Measurements from ENCODE around the gene RANBP17.
"Not testable (repeated sequence)": the region's sequence is repeated elsewhere in the genome, so short reads cannot be mapped to it uniquely, and the experiment has no call there.

Gene RANBP17

GRCh38 chr5:170867825-170868224, 6.0 kb downstream of the RANBP17 start:
- DNase-seq (ENCODE audit: low spot score), result no peak

DNA sequence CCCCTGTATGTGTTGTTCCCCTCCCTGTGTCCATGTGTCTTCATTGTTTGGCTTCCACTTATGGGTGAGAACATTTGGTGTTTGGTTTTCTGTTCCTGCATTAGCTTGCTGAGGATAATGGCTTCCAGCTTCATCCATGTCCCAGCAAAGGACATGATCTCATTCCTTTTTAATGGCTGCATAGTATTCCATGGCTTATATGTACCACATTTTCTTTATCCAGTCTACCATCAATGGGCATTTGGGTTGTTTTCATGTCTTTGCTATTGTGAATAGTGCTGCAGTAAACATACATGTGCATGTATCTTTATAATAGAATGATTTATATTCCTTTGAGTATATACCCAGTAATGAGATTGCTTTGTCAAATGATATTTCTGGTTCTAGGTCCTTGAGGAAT, 8.6 kb downstream of the RANBP17 start:
- DNase-seq (ENCODE audit: low spot score), result not testable (repeated sequence)

DNA sequence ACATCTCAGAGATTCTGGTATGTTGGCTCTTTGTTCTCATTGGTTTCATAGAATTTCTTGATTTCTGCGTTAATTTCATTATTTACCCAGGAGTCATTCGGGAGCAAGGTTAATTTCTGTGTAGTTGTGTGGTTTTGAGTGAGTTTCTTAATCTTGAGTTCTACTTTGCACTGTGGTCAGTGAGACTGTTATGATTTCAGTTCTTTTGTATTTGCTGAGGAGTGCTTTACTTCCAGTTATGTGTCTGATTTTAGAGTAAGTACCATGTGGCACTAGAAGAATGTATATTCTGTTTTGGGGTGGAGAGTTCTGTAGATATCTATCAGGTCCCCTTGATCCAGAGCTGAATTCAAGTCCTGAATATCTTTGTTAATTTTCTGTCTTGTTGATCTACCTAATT, 12.2 kb downstream of the RANBP17 start:
- no peak for DNase-seq (ENCODE audit: low spot score)

DNA sequence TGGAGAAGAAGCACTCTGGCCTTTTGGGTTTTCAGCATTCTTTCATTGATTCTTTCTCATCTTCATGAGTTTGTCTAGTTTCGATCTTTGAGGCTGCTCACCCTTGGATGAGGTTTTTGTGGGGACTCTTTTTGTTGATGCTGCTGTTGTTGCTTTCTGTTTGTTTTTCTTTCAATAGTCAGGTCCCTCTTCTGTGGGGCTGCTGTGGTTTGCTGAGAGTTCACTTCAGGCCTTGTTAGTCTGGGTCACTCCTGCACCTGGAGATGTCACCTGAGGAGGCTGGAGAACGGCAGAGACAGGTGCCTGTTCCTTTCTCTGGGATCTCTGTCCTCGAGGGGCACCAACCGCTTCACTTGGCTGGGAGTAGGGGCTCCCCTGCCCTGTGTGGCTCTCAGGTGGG, 14.0 kb downstream of the RANBP17 start:
- no peak for DNase-seq (ENCODE audit: low spot score)

GRCh38 chr5:170880084-170880483, 18.3 kb downstream of the RANBP17 start:
- DNase-seq (ENCODE audit: low spot score), result no peak

DNA sequence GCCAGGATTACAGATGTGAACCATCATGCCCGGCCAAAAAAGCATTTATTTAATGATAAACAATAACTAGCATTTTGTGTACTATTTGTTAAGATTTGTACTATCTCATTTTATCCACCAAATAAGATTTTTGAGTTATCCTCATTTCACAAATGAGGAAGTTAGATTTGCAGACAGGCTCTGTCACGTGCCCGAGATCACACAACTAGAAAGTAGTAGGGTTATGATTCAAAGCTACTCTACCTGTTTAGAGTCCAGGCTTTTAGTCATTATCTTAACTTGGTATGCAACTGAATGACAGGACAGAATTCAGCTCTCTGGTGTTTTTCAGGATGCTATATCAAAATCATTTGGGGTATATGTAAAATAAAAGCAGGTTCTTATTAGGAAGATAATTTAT, 20.5 kb downstream of the RANBP17 start:
- no peak for DNase-seq (ENCODE audit: low spot score)

GRCh38 chr5:170885256-170885655, 23.4 kb downstream of the RANBP17 start:
- no peak for DNase-seq (ENCODE audit: low spot score)

GRCh38 chr5:170885809-170886208, 24.0 kb downstream of the RANBP17 start:
- no peak for DNase-seq (ENCODE audit: low spot score)

DNA sequence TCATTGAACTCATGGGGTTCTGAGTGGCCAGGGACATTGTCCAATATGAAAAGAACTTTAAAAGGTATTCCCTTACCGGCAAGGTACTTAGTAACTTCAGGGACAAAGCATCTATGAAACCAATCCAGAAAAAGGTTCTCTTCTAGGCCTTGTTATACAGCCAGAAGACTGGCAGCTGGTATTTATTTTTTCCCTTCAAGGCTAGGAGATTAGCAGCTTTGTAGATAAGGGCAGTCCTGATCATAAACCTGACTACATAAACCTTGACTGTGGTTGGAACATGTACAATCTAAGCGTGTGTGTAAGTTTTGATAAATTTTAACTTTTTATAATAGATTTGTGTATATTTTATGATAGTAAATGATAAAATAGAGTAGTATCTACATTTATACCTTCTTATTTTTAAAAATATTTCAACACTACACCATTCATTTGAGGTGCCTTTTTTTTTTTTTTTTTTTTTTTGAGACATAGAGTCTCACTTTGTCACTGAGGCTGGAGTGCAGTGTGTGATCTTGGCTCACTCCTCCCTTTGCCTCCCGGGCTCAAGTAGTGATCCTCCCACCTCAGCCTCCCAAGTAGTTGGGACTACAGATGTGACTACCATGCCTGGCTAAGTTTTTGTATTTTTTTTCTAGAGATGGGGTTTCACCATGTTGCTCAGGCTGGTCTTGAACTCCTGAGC, 24.5 kb downstream of the RANBP17 start:
- DNase-seq (ENCODE audit: low spot score), result no peak

DNA sequence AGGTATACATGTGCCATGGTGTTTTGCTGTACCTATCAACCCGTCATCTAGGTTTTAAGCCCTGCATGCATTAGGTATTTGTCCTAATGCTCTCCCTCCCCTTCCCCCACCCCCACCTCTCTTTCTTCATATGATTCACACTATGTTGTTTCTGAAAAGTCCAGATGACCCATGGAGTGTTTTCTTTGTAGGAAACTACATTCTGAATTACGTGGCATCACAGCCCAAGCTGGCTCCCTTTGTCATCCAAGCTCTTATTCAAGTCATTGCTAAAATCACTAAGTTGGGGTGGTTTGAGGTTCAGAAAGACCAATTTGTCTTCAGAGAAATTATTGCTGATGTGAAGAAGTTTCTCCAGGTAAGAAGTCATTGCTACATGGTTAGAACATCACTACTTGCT, 30.4 kb downstream of the RANBP17 start:
- no peak for DNase-seq (ENCODE audit: low spot score)

GRCh38 chr5:170894665-170895064, 32.8 kb downstream of the RANBP17 start:
- no peak for DNase-seq (ENCODE audit: low spot score)

DNA sequence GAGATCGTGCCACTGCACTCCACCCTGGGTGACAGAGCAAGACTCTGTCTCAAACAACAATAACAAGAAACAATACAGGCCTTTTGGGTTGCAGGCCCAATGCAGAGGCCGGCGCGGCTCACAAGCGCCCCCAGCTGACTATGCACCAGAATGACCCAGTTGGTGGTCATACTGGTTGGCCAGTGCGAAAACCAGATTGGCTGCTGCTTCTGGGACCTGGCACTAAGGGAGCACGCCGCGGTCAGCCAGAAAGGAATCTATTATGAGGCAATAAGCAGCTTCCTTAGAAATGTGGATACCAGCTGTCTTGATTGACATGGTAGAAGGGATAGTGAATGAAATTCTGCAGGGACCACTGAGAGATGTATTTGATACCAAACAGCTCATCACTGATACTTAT, 35.0 kb downstream of the RANBP17 start:
- no peak for DNase-seq (ENCODE audit: low spot score)

DNA sequence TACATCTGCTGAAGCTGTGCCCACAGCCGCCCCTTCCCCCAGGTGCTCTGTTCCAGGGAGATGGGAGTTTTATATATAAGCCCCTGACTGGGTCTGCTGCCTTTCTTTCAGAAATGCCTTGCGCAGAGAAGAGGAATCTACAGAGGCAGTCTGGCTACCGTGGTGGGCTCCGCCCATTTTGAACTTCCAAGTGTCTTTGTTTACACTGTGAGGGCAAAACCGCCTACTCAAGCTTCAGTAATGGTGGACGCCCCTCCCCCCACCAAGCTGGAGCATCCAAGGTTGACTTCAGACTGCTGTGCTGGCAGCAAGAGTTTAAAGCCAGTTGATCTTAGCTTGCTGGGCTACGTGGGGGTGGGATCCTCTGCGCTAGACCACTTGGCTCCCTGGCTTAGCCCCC, 41.3 kb downstream of the RANBP17 start:
- no peak for DNase-seq (ENCODE audit: low spot score)

- DNase-seq (ENCODE audit: low spot score), result no peak
Observed at GRCh38 chr5:170907758-170908157, 45.9 kb downstream of the RANBP17 start.

GRCh38 chr5:170913573-170913972, 51.8 kb downstream of the RANBP17 start:
- DNase-seq (ENCODE audit: low spot score), result no peak

- DNase-seq (ENCODE audit: low spot score), result no peak
Observed at GRCh38 chr5:170917113-170917512, 55.3 kb downstream of the RANBP17 start.

GRCh38 chr5:170920196-170920595, 58.4 kb downstream of the RANBP17 start:
- DNase-seq (ENCODE audit: low spot score), result no peak

DNA sequence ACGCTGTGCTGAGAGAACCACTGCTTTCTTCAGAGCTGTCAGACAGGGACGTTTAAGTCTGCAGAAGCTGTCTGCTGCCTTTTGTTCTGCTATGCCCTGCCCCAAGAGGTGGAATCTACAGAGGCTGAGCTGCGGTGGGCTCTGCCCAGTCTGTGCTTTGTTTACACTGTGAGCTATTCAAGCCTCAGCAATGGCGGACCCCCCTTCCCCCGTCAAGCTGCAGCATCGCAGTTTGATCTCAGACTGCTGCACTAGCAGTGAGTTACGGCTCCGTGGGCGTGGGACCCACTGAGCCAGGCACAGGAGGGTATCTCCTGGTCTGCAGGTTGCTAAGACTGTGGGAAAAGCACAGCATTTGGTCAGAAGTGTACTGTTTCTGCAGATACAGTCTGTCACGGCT, 60.5 kb downstream of the RANBP17 start:
- not testable (repeated sequence) for DNase-seq (ENCODE audit: low spot score)

DNA sequence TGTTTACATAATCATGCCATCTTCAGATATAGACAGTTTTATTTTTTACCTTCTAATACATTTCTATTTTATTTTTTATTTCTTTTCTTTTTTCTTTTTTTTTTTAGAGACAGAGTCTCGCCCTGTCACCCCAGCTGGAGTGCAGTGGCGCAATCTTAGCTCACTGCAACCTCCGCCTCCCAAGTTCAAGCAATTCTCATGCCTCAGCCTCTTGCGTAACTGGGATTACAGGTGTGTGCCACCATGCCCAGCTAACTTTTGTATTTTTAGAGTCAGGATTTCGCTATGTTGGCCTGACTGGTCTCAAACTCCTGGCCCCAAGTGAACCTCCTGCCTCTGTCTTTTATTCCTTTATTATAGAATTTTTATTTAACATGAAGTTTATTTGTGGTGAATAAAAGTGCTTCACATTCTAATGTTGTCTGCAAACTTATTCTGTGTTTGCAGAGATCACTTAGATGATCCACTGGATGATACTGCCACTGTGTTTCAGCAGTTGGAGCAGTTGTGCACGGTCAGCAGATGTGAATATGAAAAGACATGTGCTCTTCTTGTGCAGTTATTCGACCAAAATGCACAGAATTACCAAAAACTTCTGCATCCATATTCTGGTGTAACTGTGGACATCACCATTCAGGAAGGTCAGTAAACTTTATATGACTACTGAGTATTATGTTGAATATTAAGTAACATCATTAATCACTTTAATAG, 62.2 kb downstream of the RANBP17 start:
- no peak for DNase-seq (ENCODE audit: low spot score)

DNA sequence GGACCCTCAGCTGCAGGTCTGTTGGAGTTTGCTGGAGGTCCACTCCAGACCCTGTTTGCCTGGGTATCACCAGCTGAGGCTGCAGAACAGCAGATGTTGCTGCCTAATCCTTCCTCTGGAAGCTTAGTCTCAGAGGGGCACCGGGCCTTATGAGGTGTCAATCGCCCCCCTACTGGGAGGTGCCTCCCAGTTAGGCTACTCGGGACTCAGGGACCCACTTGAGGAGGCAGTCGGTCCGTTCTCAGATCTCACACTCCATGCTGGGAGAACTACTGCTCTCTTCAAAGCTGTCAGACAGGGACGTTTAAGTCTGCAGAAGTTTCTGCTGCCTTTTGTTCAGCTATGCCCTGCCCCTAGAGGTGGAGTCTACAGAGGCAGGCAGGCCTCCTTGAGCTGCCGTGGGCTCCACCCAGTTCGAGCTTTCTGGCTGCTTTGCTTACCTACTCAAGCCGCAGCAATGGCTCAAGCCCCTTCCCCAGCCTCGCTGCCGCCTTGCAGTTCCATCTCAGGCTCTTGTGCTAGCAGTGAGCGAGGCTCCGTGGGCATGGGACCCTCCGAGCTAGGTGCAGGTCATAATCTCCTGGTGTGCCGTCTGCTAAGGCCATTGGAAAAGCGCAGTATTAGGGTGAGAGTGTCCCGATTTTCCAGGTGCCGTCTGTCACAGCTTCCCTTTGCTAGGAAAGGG, 73.9 kb downstream of the RANBP17 start:
- not testable (repeated sequence) for DNase-seq (ENCODE audit: low spot score)

DNA sequence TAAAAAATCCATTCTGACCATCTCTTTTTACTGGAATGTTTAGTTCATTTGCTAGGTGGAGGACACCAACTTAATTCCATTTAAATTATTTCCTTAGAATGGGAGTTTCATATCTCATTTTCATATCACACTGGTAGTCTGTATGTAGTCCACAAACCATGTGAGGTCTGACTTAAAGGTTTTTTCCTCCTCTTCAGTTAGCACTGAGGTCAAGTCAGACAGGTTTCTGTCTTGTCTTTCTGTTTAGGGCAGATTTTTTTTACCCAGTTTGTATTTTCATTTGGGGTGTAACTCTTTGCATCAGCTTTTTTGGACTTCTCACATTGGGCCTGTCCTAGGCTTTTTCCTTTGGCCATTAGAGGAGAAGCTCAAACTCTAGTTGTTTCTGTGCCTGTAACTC, 75.3 kb downstream of the RANBP17 start:
- no peak for DNase-seq (ENCODE audit: low spot score)

DNA sequence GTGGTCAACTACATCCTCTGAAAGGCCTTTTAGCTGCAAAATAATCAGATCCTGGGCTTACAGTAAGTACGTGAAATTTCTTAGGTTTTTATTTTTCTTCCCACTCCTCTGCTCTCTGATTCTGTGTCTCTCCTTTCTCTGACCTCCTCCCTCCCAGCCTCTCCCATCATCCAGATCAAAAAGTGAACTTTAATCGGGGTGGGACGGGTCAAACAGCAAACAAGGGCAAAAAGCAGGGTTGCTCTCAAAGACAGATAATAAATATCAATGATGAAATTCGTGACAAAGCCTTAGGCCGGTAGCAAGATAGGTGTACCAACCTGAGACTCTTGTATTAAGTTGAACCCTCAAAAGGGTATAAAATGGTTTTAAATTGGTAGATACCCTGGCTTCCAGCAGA, 76.1 kb downstream of the RANBP17 start:
- no peak for DNase-seq (ENCODE audit: low spot score)

GRCh38 chr5:170939178-170939577, 77.4 kb downstream of the RANBP17 start:
- no peak for DNase-seq (ENCODE audit: low spot score)

Data from LoVo (cell line).